ENCODE measurements around the gene MBTPS2.
"Not testable (repeated sequence)": the region's sequence is repeated elsewhere in the genome, so short reads cannot be mapped to it uniquely, and the experiment has no call there.

MBTPS2 gene

DNA sequence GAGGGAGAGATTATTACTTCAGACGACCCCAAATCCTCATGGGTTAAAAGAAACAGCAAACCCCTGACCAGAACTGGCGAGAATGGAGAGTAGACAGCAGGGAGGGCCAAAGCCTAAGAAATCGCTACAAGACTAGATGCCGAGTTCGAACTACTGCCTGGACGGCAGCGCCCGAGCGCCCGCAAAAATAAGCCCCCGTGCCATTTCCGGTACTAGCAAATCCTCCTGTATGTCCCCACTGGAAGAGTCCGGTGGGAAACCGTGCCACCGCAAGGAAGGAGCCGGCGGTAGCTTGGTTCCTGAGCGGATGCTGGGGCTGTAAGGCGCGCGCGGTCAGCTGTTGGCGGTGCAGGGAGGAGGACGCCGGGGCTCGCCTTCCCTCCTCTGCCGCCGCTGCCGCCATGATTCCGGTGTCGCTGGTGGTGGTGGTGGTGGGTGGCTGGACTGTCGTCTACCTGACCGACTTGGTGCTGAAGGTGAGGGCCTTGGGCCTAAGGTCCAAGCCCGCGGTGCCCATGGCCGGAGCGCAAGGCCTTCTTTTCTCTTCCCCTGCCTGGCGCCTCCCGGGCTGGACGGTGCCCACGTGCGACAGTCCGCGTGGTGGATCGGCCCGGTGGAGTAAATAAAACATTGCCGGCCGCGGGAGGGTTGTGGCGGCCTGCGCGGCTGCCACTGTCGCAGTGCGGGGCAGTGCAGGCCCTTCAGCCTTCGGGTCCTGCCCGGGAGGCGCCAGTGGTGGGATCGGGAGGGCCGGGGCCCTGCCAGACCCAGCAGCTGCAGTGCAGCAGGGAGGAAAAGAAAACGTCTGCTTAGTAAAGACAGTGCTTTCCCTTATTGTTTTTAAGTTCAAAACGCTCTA lies at the start of gene MBTPS2:
MBTPS2 (plus strand) TSS at position 284 of the 859 bp plus-strand sequence; CDS start at position 402, 118 bp downstream.
- peak; percentile 61 to 70 for DNase-seq (ENCODE audit: low read depth in 2 of 2)

- DNase-seq (ENCODE audit: low read depth in 2 of 2) = no peak
Measured at GRCh38 chrX:21798677-21799219, 40.7 kb upstream of the MBTPS2 start.

GRCh38 chrX:21799767-21800166 lies 39.6 kb upstream of the MBTPS2 start:
- DNase-seq (ENCODE audit: low read depth in 2 of 2) = no peak

- no peak for DNase-seq (ENCODE audit: low read depth in 2 of 2)
Measured at GRCh38 chrX:21800344-21800770, 39.1 kb upstream of the MBTPS2 start.

DNA sequence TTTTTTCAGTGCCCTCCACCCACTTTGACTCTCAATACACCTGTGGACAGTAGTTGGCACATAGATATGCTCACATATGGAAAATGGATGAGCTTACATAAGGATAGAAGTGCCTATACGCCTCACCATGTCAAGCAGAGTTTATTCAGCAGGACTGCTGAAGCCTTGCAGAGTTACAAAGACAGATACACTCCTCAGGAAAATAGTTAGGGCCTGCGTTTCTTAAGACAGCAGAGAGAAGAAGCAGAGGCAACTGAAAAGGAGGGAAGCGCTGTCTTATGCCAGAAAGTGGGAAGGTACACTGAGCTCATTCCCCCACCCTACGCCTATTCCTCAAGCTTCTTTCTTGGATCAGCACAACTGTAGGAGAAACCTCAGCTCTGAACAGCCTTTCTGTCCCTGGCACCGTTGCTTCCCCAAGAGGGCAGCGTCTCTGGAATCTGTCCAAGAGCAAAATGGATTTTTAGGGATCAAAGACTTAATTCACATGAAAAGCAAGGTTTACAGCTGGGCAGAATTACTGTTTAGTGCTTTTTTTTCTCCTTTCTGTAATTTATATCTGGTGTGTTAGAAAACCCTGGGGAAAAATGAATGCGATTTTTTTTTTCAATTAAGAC lies 37.3 kb upstream of the MBTPS2 start:
- no peak for DNase-seq (ENCODE audit: low read depth in 2 of 2)

GRCh38 chrX:21802839-21803238 lies 36.6 kb upstream of the MBTPS2 start:
- DNase-seq (ENCODE audit: low read depth in 2 of 2) = no peak

GRCh38 chrX:21806691-21807090 lies 32.7 kb upstream of the MBTPS2 start:
- no peak for DNase-seq (ENCODE audit: low read depth in 2 of 2)

GRCh38 chrX:21811832-21812231 lies 27.6 kb upstream of the MBTPS2 start:
- no peak for DNase-seq (ENCODE audit: low read depth in 2 of 2)

- DNase-seq (ENCODE audit: low read depth in 2 of 2) = no peak
Measured at GRCh38 chrX:21812628-21813027, 26.8 kb upstream of the MBTPS2 start.

DNA sequence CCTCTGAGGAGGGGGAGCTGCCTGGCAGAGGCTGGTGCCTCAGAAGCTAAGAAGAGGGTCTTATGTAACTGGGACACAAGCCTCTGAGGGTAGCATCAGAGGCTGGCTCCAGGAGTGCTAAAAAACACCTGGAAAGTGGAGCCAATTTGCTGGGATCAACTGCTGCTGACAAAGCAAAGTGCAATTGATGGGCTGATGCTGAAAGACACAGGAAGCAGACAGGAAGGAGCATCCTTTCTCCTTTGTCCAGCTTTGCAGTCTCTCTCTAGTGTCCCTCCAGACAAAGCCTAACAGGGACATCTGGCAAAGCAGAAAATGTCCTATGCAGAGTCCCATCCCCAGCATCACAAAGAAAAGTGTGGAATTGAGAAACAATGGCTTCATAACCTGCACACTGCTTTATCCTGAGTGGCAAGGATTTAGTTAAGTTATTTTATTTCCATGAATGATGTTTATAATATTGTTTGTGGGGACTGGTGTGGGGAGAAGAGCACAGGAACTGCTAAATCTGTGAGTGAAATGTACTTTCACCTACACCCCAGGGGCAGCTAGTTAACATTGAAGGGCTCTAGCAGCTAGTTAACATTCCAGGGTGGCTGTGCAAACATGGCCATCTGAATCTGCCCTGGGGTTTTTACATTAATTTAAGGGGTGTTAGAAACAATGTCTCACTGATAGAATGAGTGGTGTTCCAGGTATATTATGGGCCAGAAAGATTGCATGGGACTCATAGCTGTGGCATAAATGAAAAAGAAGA lies 25.6 kb upstream of the MBTPS2 start:
- no peak for DNase-seq (ENCODE audit: low read depth in 2 of 2)

DNA sequence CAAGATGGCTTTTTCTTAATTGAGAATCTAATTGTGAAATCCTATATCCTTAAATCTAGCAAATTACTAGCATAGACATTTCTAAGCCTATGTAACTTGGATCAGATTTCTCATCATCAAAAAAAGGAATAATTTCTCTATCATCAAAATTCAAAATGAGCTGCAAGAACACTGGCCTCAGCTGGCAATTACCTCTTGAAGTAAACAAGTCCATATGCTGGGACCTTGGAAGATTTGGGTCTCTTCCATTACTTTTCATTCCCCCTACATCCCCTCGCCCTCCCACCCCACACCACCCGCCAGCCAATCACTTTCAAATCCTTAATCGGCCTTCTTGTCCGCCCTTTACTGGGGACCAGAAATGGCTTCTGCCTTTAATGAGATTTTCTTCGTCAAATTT lies 23.3 kb upstream of the MBTPS2 start:
- DNase-seq (ENCODE audit: low read depth in 2 of 2) = no peak

- not testable (repeated sequence) for DNase-seq (ENCODE audit: low read depth in 2 of 2)
Measured at GRCh38 chrX:21820170-21820569, 19.2 kb upstream of the MBTPS2 start.

DNA sequence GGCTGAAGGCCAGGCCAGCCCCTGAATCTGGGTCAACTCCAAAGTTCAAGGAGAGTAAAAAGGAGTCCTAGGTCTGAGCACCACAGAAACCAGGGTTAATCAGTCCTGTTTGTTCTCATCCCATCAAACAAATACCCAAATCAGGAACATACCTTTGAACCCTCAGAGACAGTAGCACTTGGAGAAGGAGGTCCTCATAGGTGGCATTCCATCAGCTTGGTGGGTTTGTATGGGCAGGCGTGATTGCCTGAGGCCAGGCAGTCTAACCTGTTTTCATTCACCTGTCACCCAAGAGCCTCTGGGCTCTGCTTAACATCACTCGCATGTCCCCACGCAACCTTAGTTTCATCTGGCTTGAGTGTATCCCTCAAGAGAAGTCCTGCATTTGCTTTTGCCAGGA lies 17.5 kb upstream of the MBTPS2 start:
- no peak for DNase-seq (ENCODE audit: low read depth in 2 of 2)

DNA sequence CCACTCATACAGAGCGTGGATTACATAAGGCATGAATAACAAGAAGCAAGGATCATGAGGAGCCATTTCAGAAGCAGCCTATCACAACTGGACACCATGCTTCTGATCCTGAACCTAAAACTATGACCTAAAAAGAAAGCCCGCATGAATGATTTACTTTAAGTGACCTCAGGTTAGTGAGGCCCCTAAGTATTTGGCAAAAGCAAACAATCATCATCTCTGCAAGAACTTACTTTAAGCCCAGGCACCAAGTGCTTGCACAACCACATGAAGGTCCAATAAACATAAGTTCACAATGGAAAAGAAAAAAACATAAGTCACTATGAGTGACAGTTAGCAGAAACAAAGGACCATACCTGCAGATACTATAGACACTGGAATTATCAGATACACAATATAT lies 7.9 kb upstream of the MBTPS2 start:
- DNase-seq (ENCODE audit: low read depth in 2 of 2) = no peak

DNA sequence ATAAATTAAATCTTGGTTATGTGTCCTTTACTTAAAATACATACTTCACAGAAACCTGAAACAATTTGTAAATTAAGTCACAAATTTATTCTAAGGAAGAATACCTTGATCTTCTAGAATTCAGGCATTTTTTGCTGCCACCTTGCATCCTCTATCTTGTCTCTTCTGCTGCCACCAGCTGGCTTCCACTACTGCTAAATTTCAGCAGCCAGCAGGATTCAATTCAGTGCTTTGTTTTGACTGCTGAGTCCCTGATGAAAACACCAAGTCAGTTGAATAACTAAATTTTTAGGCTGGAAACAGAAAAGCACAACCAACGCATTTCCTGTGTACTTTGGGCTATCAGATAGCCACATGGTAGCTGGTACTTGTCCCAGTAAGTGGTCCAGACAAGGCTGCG lies 2.4 kb upstream of the MBTPS2 start:
- DNase-seq (ENCODE audit: low read depth in 2 of 2) = no peak

DNA sequence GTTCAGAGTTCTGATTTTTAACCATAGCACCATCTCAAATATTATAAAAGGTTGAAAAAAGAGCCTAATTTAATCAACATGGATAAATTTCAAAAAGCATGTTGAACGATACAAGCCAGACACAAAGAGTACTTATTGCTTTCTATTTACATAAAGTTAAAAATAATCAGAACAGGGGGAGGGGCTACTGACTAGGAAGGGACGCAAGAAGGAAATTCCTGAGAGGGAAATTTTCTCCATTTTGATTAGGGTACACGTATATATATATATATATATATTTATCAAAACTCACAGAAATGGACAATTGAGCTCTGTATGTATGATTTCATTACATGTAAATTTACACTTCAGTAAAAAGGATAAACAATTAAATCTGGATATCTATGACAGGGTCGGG lies 482 bp upstream of the MBTPS2 start:
- no peak for DNase-seq (ENCODE audit: low read depth in 2 of 2)

DNA sequence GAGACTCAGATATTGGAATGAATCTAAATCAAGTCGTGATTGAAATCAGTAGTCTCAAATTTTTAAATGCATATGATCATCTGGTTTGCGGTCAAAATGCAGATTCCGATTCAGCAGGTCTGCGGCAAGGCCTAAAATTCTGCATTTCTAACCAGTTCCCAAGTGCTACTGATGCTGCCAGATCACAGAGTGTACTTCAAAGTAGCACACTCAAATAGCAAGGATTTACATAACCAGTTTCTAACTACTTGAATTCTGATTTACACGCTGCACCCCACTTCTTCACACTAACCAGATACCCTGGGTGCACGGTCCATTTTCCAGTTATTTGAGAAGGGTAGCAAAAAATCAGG lies 752 bp downstream of the MBTPS2 start:
- no peak for DNase-seq (ENCODE audit: low read depth in 2 of 2)

DNA sequence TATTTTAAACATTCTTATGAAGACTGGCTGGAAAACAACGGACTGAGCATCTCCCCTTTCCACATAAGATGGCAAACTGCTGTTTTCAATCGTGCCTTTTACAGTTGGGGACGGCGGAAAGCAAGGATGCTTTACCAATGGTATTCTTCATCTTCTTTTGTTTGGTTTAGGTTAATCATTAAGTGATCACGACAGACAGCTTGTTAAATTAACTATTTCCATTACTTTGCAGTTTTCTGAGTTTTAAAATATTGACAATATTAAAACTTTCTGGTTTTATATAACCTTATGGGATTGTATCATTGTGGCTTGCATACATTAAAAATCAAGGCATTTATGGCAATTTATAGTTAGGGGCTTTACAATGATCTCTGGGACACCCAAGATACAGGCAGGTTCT lies 3.8 kb downstream of the MBTPS2 start:
- DNase-seq (ENCODE audit: low read depth in 2 of 2) = no peak

DNA sequence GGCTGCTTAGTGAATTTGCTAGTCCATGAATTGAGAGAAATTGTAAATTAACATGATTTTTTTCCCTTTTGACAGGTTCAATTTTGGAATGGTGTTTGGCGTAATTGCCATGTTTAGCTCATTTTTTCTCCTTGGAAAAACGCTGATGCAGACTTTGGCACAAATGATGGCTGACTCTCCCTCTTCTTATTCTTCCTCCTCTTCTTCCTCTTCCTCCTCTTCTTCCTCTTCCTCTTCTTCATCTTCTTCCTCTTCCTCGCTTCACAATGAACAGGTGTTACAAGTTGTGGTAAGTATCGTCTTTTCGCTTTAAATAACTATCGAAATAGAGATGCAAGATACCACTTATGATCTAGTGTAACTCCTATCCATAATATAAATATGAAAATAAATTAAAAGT lies 5.7 kb downstream of the MBTPS2 start:
- DNase-seq (ENCODE audit: low read depth in 2 of 2) = no peak

GRCh38 chrX:21847342-21847741 lies 7.9 kb downstream of the MBTPS2 start:
- DNase-seq (ENCODE audit: low read depth in 2 of 2) = no peak

DNA sequence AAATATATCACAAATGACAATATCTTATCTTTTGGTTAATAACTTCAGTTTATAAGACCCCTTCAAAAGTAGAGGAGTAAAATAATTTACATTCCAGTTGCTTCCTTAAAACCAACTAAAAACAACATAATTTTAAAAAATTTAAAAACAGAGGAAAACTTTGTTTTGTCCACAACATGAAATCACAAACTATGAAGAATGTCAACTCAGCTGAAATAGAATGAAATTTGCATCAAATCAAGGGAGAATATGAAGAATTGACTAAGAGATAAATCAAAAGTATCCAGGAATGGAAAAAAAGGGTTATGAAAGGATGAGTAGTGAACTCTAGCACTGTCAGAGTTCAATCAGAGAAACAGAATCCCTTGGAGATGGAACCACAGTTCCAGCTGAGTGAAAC lies 14.2 kb downstream of the MBTPS2 start:
- DNase-seq (ENCODE audit: low read depth in 2 of 2) = no peak

DNA sequence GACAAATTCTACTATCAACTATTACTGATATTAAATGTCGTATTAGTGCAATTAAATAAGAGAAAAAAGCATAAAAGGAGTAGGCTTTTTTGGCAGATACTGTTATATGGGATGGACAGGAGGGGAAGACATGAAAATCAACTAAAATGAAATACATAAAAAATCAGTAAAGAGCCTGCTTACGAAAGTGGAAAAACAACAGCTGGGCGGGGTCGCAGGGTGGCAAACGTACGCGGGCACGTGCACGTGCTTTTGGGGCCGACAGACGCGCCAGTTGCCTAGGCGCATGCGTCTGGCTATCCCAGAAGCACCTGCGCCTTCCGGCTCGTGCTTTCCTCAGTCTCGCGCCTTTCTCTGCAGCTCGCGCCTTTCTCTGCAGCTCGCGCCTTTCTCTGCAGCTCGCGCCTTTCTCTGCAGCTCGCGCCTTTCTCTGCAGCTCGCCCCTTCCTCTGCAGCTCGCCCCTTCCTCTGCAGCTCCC lies 16.6 kb downstream of the MBTPS2 start, which contains the start of gene YY2:
YY2 (plus strand) TSS at position 51 of the 479 bp plus-strand sequence. CDS start 498 bp downstream, outside the sequence.
- no peak for DNase-seq (ENCODE audit: low read depth in 2 of 2)
